ENCODE results near the gene WDR13.
"Not testable (repeated sequence)": the region's sequence is repeated elsewhere in the genome, so short reads cannot be mapped to it uniquely, and the experiment has no call there.

WDR13 gene

DNA sequence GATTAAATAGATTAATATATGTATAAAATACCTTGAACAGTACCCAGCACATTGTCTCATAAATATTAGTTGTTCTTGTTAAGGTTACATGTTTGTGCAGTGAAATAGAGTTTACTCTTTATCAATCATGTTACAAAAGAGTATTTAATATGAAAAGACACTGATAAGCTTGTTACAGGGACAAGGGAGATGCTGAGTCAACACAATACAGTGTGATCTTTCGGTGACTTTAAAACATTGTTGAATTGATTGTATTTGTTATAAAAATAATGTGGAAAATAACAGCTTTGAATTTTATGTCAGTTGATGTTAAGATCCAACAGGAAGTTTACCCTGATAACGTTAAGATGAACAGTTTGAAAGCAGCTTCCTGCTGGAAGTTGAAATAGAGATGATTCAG, 1.4 kb upstream of the WDR13 start:
- DNase-seq = no peak

DNA sequence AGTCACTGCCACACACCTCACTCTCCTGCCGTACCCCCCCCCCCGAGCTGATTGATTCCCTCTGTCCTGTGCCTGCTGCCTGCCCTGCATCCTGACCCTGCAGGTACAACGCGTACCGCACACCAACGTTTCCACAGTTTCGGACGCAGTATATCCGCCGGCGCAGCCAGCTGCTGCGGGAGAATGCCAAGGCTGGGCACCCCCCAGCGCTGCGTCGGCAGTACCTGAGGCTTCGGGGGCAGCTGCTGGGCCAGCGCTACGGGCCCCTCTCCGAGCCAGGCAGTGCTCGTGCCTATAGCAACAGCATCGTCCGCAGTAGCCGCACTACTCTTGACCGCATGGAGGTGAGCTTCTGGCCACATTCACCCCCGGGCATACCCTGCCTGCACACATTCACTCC, 1.3 kb downstream of the WDR13 start:
- no peak for DNase-seq

DNA sequence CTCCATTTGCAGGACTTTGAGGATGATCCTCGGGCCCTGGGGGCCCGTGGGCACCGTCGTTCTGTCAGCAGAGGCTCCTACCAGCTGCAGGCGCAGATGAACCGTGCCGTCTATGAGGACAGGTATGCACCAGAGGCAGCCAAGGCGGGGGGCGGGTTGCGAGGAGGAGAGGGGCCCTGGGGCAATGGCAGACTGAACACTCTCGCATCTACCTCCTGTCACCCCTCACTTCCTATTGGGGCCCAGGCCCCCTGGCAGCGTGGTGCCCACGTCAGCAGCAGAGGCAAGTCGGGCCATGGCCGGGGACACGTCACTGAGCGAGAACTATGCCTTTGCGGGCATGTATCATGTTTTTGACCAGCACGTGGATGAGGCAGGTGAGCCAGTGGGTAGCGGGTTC, 2.0 kb downstream of the WDR13 start:
- no peak for DNase-seq

DNA sequence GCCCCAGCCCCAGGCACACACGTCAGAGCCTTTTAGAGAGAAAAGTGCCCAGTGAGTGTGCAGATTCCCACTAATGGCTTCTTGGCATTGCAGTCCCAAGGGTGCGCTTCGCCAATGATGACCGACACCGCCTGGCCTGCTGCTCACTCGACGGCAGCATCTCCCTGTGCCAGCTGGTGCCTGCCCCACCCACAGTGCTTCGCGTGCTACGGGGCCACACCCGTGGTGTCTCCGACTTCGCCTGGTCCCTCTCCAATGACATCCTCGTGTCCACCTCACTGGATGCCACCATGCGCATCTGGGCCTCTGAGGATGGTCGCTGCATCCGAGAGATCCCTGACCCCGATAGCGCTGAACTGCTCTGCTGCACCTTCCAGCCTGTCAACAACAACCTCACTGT, 2.9 kb downstream of the WDR13 start:
- no peak for DNase-seq

DNA sequence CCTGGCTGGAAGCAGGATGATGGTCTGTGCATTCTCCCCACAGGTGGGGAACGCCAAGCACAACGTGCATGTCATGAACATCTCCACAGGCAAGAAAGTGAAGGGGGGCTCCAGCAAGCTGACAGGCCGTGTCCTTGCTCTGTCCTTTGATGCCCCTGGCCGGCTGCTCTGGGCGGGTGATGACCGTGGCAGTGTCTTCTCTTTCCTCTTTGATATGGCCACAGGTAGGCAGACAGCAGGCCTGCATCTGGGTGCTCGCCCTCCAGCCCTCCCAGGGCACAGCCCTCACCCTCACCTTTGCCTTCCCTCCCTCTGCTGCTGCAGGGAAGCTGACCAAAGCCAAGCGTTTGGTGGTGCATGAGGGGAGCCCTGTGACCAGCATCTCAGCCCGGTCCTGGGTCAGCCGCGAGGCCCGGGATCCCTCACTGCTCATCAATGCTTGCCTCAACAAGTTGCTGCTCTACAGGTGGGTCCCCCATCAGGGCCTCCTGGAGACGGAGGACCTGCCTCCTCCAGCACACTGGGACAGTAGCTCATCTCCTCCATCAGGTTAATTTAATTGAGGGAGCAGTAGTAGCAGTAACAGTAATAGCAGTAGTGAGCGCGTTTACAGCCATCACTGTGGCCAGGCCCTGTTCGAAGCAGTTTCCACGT, 4.6 kb downstream of the WDR13 start:
- no peak for DNase-seq

DNA sequence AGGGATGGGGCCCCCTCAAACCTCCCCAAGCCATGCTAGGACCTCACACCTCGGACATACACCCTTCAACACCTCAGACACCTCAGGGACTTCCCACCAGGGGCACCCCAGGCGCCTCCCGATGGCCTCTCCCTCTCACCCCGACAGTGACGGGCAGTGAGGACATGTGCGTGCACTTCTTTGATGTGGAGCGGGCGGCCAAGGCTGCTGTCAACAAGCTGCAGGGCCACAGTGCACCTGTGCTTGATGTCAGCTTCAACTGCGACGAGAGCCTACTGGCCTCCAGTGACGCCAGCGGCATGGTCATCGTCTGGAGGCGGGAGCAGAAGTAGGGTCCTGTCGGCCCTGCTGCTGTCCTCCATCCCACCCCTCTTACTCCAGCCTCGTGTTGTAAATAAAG, 7.4 kb downstream of the WDR13 start:
- DNase-seq = no peak

DNA sequence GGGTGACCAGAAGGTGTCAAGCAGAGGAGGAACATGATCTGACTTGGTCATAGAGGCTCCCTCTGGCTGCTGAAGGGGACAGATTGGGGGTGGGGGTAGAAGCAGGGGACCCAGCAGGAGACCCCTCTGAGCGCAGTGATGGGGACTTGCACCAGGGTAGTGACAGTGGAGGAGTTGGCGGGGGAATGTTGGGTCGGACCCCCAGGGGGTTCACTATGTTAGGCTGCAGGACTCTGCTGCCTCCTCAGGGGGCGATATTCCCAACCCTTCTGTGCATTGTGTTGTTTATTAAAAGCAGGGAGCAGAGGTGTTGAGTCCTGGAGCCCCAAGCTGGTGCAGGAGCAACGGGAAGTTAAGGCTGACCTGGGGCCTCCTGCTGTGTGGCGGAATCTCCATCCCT, 8.8 kb downstream of the WDR13 start:
- DNase-seq = no peak

DNA sequence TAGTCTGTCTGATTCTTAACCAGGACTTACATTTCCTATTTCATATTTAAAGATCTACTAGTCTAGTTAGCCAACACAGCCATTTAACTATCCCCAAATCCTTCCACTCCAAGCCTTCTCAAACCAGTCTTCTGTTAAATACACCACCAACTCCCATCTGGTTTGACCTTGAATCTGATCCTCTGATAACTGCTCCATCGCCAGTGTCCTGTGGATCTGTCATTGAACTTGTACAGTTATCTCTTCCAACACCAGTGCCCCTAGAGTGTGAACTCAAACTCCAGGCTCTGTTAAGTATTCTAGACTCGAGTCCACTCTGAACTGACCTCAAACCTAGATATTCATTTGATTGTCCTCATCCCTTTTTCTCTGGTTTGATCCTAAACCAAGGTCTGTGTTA, 14.4 kb downstream of the WDR13 start:
- DNase-seq = no peak

DNA sequence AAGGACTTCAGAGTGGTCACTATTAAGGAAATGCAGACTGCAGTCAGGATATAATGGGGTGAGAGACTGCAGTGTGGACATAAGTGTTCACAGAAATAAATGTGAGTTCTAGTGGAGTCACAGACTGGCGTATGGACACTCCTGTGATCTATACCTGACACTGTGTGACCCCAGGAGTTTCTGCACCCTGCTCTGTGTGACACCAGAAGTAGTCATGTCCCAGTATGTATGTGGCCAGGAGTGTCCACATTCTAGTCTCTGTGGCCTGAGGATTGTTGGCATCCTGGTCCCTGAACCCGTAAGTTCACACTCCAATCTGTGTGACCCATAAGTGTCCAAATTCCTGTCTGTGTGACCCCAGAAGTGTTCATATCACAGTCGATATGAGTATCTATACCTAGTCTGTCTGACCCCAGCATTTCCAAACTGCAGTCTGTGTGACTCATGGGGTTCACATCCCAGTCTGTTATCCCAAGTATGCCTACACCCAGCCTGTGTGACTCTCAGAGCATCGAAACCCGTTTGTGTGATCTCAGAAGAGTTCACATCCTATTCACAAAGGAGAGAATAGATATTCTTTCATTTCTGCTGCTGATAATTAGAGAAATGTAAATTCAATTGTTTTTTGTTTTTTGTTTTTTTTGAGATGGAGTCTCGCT, 16.3 kb downstream of the WDR13 start:
- no peak for DNase-seq

DNA sequence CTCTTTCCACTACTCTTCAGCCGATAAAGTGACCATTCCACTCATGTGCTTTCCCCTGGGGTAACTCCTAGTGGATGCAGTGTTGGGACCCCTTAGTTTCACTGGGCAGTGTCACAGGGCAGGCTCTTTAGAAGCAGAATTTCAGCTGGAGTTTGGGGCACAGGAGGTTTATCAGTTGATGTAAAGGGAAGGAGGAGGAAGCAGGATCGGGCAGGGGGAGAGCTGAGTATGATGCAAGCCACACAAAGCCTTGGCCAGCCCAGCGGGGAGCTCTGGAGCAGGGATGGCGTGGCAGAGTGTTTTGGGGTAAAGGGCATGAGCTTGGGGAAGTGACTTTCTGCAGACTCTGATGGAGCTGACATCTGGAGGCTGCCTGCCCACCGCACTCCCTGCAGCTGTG, 19.3 kb downstream of the WDR13 start:
- no peak for DNase-seq

DNA sequence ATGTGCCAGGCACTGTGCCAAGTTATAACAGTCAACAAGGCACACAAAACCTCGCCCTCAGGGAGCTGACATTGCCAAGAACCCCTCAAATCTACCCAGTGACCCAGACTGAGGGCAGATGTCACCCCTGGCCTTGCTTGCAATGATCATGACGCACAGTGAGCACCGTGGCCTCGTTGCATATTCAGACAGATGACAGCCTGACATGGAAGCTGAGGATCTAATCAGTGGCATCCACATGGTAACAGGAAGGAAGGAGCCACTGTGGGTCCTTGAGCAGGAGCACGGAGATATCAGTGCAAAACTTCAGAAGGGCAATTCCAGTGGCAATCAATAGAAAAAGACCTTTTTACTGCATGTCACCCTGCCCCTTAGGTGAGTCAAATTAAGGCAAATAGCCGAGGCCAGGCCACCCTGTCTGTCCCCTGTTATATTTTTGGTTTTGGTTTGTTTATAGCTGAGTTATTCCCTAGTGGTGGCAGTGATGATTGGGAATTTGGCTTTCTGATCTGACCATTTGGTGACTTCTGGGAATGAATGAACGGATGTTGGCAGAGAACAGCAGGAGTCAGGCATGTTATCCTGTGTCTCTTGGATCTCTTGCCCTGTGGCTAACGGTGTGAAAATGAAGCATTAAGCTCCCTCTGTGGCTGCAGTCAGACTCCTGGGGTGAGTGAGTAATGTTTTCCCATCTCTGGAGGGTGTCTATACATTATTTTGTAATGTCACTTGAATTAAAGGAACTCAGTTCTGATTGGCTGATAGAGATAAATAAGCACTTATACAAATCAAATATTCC, 20.4 kb downstream of the WDR13 start:
- no peak for DNase-seq

DNA sequence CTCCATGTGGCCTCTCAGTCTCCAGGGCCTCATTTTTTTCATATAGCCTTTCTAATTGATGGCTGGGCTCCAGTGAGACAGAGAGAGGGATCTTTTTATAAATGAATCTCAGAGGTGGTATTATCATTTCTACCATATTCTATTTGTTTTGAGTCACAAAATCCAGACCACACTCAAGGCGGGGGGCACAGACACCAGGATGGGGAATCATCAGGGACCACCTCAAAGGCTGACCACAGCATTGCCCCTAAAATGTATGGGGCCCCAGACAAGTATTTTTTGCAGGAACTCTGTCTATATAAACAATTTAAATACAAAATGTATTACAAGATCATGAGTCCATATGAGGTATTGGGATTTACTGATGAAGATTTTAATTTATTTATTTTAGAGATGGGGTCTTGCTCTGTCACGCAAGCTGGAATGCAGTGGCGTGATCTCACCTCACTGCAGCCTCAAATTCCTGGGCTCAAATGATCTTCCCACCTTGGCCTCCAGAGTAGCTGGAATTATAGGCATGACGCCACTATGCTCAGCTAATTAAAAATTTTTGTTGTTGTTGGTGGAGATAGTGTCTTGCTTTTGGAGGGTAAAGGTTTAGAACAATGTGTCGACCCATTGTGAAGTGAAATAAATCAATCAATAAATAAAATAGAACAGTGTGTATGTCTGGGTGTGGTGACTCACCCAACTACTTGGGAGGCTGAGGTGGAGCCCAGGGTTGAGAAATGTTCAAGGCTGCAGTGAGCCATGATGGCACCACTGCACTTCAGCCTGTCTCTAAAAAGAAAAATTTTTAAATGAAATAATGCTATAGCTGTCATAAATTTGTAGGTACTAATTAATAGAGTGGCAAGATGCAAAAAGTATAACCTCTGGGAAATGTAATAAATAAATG, 29.4 kb downstream of the WDR13 start:
- DNase-seq = no peak

DNA sequence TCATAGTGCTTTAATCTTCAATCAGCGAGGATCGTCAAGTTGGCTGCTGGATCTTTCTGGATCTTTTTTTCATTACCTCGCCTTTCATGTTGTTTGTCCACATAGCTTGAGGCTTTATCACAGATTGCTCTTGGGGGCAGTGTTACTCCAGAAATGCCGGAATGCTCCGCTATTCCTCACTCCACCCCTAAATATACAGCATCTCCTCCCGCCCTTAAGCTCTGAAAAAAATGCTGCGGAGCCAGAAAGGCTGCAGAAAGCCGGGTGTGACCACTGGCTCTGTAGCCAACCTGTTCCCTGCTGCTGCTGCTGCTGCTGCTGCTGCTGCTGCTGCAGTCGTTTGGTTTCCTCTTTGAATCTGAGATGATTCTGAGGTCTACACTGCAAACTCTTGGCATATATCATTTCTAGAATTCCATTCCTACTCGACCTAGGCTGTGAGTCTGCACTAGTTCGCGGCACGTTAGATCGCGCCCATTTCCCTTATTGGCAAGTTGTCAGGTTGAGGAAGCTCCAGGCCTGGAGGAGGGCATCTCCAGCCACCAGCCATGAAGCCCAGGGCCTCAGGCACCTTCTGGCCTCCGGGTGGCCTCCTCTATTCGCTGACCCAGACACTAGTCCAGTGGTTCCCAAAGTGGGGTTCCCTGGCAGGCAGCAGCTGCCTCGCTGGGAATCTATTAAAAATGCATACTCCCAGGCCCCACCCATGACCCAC, 34.2 kb downstream of the WDR13 start:
- DNase-seq = peak; percentile 35

DNA sequence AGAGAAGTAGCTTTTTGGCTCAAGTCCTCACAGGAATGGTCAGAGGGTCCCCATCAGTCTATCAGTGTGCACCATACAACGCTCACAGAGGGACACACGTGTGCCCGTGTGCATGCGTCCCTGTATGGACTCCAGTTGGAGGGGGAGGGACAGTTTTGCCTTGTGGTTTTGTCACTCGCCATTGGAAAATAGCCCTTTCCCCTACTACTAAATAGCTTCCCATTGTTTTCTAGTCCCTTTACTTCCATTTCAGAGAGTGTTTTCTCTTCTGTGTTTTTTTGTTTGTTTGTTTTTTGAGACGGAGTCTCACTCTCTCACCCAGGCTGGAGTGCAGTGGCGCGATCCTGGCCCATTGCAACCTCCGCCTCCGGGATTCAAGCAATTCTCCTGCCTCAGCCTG, 34.9 kb downstream of the WDR13 start:
- DNase-seq = no peak

DNA sequence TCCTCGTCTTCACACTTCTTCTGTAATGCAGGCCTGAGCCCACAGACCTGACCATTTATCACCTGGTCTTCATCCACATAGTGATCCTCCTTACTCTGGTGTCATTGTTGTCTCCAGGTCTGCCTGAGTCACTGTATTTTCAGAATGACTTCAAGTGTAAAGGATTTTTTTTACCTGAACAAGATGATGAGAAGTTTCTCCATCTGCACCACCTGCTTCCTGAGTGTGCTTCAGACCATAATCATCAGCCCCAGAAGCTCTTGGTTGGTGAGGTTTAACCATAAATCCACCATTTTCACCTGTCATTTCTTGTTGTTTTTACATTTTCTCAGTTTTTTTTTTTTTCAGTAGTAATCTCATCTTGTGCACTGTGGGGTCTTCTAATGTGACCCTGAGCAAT, 39.0 kb downstream of the WDR13 start:
- no peak for DNase-seq

DNA sequence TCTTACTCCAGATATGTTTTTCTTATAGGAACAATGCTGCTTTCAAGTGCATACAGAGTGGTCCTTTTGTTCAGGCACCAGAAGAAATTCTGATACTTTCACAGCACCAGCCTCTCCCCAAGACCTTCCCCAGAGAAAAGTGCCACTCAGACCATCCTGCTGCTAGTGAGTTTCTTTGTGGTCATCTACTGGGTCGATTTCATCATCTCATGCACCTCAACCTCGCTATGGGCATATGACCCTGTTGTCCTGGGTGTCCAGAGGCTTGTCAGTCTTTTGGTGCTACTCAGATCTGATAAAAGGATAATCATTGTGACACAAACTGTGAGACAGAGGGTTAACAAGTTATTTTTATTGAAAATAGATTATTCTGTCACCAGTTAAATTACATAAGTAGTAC, 39.5 kb downstream of the WDR13 start:
- no peak for DNase-seq

DNA sequence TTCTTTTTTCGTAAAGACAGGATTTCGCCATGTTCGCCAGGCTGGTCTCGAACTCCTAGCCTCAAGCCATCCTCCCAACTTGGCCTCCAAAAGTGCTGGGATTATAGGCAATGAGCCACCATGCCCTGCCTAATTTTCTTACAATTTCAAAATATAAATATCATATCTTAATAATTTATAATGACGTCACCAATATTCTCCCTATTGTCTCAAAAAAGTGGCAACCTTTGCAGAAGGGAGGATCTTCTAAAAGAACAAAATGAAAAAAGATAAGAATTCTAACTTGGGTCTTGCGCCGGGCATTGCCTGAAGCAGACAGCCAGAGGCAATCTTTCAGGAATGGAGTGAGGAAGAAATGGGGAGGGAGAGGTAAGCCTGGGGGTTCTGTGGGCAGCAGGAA, 48.4 kb downstream of the WDR13 start:
- no peak for DNase-seq

DNA sequence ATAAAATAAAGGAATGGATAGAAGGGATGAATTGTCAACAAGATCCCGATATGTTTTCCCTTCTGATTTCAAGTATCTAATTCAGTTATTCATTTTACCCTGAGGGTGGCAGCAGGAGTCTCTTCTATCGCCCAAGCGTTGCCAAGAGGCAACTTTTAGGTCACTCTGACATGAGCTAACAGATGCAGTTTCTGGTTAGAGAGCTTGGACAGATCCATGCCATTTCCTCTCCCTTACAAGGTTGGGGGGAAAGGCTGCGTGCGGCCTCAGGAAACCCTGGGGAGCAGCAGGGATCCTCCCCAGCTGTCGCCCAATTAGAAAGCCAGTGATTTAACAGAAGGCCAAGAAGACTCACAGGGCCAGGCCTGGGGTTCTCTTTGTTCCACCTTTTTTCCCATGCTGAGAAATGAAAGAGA, 51.1 kb downstream of the WDR13 start:
- DNase-seq = peak; percentile 20

DNA sequence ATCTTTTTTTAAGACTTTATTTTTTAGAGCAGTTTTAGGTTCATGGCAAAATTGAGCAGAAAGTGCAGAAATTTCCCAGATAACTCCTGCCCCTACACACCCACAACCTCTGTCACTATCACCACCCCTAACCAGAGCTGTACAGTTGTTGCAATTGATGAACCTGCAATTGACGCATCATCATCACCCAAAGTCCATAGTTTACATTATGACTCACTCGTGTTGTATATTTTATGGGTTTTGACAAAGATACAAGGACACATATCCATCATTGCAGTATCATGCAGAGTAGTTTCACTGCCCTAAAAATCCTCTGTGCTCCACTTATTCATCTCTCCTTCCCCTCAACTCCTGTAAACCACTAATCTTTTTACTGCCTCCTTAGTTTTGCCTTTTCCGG, 51.8 kb downstream of the WDR13 start:
- DNase-seq = no peak

DNA sequence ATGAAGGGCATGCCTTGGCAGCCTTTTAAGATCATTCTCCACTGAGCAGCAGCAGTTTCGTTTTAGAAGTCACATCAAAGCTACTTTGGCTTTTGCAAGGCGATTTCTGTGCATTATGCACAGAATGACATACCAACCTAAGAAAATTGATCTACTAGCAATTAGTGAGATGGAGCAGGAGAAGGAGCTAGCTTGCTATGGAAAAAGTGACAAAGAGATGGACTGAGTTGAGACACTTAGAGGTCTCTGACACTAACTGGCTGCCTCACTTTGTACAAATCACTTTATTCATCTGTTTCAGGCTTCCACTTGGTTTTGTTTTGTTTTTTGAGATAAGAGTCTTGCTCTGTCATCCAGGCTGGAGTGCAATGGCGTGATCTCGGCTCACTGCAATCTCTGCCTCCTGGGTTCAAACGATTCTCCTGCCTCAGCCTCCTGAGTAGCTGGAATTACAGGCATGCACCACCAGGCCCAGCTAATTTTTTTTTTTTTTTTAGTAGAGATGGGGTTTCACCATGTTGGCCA, 54.8 kb downstream of the WDR13 start:
- not testable (repeated sequence) for DNase-seq

DNA sequence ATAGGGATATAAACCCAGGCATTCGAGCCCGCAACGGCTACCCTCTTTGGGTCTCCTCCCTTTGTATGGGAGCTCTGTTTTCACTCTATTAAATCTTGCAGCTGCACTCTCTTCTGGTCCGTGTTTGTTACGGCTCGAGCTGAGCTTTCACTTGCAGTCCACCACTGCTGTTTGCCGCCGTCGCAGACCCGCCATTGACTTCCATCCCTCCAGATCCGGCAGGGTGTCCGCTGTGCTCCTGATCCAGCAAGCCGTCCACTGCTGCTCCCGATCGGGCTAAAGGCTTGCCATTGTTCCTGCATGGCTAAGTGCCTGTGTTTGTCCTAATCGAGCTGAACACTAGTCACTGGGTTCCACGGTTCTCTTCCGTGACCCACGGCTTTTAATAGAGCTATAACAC, 57.5 kb downstream of the WDR13 start:
- not testable (repeated sequence) for DNase-seq
